Measurements from ENCODE around the gene GGPS1. TPM values are rescaled to one million over a fixed set of nuclear protein-coding genes. Genes with fewer than 3 reads are reported as not detected.
"Not testable (repeated sequence)": the region's sequence is repeated elsewhere in the genome, so short reads cannot be mapped to it uniquely, and the experiment has no call there.

The GGPS1 gene
- total RNA-seq, 1 donor from 2014 or later = 40.7 TPM

DNA sequence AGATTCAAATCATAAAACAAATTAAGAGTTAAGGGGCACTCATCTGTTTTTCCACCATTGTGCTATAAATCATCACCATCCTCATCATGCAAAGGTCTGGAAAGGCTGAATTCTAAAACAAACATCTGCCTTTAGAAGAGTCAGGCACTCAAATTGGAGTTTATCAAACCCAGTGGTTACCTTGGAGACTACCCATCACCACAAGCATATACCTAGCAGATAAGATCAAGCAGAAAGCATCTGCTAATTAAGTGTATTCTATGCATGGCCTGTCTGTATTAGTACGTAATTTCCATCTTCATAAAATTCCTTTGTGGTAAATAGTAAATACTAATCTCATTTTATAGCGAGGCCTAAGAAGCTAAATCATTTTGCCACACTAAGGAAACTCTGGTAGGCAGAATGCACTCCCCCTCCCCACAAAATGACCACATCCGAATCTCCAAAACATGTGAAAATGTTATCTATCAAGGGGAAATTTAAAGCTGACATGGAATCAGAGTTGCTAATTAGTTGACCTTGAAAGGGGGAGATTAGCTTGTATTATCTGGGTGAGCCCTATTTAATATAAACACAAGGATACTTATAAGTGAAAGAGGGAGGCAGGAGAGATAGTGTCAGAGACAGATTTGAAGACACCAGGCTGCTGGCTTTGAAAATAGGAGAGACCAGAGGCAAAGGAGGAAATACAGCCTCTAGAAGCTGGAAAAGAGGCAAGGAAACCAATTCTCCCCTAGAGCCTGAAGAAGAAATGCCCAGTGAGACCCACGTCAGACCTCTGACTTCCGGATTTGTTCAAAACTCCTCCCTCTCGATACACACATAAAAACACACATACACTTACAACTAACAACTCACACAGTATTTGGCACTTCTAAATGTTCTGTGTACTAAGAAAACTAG, 23.6 kb upstream of the GGPS1 start:
- no peak for DNase-seq (ENCODE audit: low spot score)

- no peak for DNase-seq (ENCODE audit: low spot score)
Observed at GRCh38 chr1:235307158-235308124, 20.9 kb upstream of the GGPS1 start.

- not testable (repeated sequence) for DNase-seq (ENCODE audit: low spot score)
Observed at GRCh38 chr1:235309206-235309605, 19.2 kb upstream of the GGPS1 start.

- DNase-seq (ENCODE audit: low spot score) = no peak
Observed at GRCh38 chr1:235313262-235313661, 15.1 kb upstream of the GGPS1 start.

- DNase-seq (ENCODE audit: low spot score) = no peak
Observed at GRCh38 chr1:235313931-235314678, 14.3 kb upstream of the GGPS1 start.

GRCh38 chr1:235315173-235315572, 13.2 kb upstream of the GGPS1 start:
- no peak for DNase-seq (ENCODE audit: low spot score)

GRCh38 chr1:235315735-235316134, 12.6 kb upstream of the GGPS1 start:
- no peak for DNase-seq (ENCODE audit: low spot score)

DNA sequence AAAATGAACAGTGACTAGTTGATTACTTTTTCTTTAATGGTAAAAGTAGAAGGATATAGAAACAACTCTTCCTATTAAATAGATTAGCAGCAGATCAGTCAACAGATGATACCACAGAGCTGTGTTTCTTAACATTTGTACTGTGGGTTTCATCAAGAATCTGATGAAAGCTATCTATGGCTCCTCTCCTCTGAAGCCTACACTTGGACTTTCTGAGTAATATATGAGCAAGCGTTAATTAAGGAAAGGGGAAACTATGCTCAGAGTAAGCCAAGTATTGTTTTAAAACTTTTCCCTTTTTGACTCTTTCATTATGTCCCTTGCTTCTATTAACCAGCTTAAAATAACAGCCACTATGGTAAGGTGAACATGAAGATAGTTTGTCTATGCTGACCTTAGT, 11.2 kb upstream of the GGPS1 start:
- no peak for DNase-seq (ENCODE audit: low spot score)

DNA sequence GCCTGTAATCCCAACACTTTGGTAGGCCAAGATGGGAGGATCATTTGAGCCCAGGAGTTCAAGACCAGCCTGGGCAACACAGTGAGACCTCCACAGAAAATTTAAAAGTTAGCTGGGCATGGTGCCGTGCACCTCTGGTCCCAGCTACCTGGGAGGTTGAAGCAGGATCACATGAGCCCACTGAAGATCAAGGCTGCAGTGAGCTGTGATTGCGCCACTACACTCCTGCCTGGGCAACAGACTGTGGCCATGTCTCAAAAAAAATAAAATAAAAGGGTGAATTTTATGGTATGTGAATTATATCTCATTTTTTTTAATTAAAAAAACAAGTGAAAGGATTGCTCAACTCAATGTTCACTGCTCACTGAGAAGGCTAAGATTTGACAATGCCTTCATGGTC, 9.1 kb upstream of the GGPS1 start:
- DNase-seq (ENCODE audit: low spot score) = no peak

- no peak for DNase-seq (ENCODE audit: low spot score)
Observed at GRCh38 chr1:235320521-235321179, 7.7 kb upstream of the GGPS1 start.

DNA sequence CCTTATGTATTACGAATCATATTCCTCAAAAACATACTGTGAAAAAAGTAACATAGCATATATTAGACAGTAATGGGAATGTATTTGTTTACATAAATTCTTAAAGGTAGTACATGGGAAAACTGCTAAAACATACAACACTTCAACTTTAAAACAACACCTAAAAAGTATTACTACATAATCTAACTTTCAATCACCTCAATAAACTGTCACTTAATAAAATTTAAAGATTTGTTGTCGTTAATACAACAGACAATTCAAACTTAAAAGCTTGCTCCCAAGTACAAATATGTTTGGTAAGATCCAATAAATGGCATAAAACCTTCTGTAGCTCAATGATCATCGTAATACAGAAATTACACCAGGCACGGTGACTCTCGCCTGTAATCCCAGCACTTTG, 4.1 kb upstream of the GGPS1 start:
- no peak for DNase-seq (ENCODE audit: low spot score)

- DNase-seq (ENCODE audit: low spot score) = no peak
Observed at GRCh38 chr1:235325139-235325538, 3.2 kb upstream of the GGPS1 start.

GRCh38 chr1:235325854-235326253, 2.5 kb upstream of the GGPS1 start:
- no peak for DNase-seq (ENCODE audit: low spot score)

DNA sequence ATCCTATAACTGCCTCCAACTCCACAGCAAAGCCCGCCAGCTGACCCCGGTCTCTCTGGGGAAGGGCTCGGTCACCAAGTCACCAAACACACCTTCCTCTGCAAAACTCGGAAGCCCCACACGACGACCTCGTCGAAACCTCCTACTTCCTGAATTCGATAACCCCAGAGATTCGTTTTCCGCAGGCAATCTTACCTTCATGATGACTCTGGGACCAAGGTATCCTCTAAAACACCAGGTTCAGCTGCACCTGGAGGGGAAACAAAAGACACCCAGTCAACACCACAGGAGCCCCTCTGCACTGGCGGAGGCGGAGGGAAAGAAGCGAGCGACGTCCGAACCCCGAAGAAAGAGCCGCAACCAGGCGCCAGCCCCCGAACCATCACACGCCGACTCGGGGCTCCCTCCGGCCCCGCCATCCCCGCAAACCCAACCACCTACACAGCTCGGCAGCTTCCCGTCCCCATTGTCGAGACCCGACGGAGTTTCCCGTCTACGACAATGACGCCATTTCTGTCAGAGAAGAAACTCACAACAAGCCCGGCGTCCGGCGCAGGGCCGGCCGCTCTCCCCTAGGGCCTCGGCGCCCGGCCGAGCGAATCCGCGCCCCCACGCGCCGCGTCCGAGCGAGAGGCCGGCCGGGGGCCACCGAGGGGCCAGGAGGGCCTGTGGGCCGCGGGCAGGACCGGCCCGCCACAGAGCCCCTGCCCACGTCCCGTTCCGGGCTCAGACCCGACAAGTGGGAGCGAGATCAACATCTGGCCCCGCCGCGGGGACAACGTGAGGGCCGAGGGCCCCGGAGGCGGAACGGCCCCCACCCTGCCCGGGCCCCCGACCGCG, 1.4 kb upstream of the GGPS1 start:
- peak; percentile 52 for DNase-seq (ENCODE audit: low spot score)

DNA sequence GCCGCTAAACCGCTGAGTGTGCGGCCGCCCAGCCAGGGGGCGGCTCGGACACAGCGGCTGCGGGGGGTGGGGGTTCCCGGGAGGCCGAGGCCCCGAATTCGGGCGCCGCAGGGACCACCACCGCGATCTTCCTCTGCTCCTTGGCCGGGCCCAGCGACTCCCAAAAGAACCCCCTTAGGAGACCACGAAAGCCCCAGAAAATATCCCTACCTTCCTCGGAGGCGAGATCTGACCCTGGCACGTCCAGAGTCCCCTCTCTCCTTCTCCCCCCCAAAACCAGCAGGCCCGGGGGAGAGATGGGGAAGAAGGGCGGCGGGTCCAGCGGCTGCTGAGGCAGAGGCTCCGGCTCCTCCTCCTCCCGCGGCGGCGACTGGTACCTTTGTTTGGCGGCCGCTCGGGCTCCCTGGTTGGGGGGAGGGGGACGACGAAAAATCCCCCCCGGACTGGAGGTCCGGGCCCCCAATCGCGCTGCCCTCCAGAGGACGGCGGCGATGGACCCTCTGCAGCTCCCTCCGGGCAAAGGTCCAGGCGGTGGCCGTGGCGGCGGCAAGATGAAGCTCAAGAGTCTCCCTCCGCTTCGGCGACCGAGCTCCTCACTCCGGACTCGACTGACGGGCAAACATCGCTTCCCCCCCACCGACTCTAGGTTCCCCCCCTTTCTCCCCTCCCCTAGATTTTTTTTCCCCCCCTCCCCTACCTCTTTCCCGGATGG, 655 bp upstream of the GGPS1 start, which contains the start of gene ARID4B:
ARID4B (minus strand) TSS at position 621 of the 712 bp plus-strand sequence. CDS start 1,260 bp downstream, outside the sequence.
- no peak for DNase-seq (ENCODE audit: low spot score)

DNA sequence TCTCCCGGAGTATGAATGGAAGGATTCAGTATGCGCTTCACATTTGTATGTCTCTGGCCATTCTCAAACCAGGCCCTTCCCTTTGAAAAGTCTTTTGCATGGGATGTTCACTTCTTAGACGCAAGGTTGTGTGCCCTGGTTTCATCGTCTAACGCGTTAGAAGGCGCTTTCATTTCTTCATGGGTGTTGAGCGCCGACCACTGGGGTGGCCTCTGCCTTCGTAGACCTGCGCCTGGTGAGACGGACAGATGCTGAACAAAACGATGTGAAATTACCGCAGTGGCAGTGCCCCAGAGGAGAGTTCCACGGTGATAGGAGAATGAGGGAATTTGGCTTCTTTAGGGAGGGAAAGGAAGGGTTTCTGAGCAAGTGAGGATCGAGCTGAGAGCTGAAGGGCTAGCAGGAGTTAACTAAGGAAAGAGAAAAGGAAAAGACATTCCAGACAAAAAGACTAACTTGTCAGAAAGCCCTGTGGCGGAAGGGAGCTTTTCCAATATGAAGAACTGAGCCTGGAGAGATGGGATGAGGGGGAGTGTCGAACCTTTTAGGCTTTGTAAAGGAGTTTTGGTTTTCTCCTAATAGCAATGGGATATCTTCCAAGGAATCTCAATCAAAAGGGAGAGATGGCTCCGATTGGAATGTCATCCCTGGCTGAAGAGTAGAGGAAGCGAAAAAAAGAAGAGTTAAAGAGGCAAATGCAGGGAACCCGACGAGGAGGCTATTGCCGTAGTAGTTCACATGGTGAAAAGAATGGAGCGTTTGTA, 951 bp downstream of the GGPS1 start:
- peak; percentile 49 for DNase-seq (ENCODE audit: low spot score)

GRCh38 chr1:235330918-235331285, 2.5 kb downstream of the GGPS1 start:
- no peak for DNase-seq (ENCODE audit: low spot score)

GRCh38 chr1:235331401-235331800, 3.0 kb downstream of the GGPS1 start:
- DNase-seq (ENCODE audit: low spot score) = no peak

GRCh38 chr1:235336903-235337302, 8.5 kb downstream of the GGPS1 start:
- DNase-seq (ENCODE audit: low spot score) = no peak

Data from ureter (tissue), 1 donor.